ENCODE measurements around the gene ERC1. TPM values are rescaled to one million over a fixed set of nuclear protein-coding genes. Genes with fewer than 3 reads are reported as not detected.

Gene ERC1
- total and polyA plus RNA-seq, 2 of the 4 experiments (the other 2 are of a cell fraction), result 11.6 to 25.6 TPM

DNA sequence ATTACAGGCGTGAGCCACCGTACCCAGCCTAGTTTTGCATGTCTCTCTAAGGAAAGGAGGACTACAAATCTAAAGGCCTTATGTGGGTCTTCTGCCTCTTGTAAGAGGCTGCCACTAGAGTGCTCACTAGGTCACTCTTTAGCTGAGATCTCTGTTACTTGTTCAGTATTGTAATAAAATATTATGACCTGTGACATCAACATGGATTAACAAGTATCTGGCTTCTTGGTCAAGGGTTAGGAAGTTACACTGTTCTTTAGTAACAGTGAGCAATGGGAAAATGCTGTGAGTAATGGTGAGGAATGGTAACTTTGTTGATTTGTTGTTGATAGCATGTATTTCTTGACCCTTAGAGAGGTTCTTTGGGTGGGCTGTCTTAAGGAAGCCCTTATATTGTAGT is 50.5 kb downstream of the ERC1 start:
- H3K18ac ChIP-seq (ENCODE audit: low read depth, low read length), result no peak overlapping the region
- H2AK5ac ChIP-seq (ENCODE audit: low read depth, low read length), result no peak overlapping the region
- H3K79me1 ChIP-seq (ENCODE audit: low read depth in 1 of 2, low read length in 2 of 2), result peaks cover 22 to 25% of the 10 kb centered on the region in 2 experiments
- H3K14ac ChIP-seq (replicated peaks; ENCODE audit: low read depth, low read length), result no peak overlapping the region
- TF ChIP-seq USF2 (IDR thresholded peaks at IDR 0.05; ENCODE audit: low read depth, low read length), result no peak
- no peak for TF ChIP-seq CTCF (conservative IDR thresholded peaks at IDR 0.05; ENCODE audit: low read depth, low read length)
- TF ChIP-seq MAZ (IDR thresholded peaks at IDR 0.05; ENCODE audit: borderline replicate concordance, low read depth, low read length), result no peak
- TF ChIP-seq, protein P1, sequence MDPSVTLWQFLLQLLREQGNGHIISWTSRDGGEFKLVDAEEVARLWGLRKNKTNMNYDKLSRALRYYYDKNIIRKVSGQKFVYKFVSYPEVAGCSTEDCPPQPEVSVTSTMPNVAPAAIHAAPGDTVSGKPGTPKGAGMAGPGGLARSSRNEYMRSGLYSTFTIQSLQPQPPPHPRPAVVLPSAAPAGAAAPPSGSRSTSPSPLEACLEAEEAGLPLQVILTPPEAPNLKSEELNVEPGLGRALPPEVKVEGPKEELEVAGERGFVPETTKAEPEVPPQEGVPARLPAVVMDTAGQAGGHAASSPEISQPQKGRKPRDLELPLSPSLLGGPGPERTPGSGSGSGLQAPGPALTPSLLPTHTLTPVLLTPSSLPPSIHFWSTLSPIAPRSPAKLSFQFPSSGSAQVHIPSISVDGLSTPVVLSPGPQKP (IDR thresholded peaks at IDR 0.05; ENCODE audit: borderline replicate concordance, low read depth, low read length), result no peak
- no peak for TF ChIP-seq CHD1 (IDR thresholded peaks at IDR 0.05; ENCODE audit: low read depth, low read length)
- TF ChIP-seq MXI1 (IDR thresholded peaks at IDR 0.05; ENCODE audit: borderline replicate concordance, low read depth, low read length), result no peak
- TF ChIP-seq NFE2L2 (IDR thresholded peaks at IDR 0.05; ENCODE audit: low read depth, low read length), result no peak
- no peak for TF ChIP-seq MAFK (IDR thresholded peaks at IDR 0.05; ENCODE audit: low read depth, low read length)
- TF ChIP-seq RFX5 (IDR thresholded peaks at IDR 0.05; ENCODE audit: low read depth, low read length), result no peak
- TF ChIP-seq BHLHE40 (IDR thresholded peaks at IDR 0.05; ENCODE audit: low read depth, low read length), result no peak
- no peak for TF ChIP-seq RAD21 (IDR thresholded peaks at IDR 0.05; ENCODE audit: low read length)
- TF ChIP-seq CEBPB (IDR thresholded peaks at IDR 0.05; ENCODE audit: low read depth, low read length), result no peak
- no peak for TF ChIP-seq FOS (IDR thresholded peaks at IDR 0.05; ENCODE audit: low read depth, low read length)
- no peak for TF ChIP-seq SMC3 (IDR thresholded peaks at IDR 0.05; ENCODE audit: low read depth, low read length)
- no peak for TF ChIP-seq RCOR1 (IDR thresholded peaks at IDR 0.05; ENCODE audit: insufficient replicate concordance, low read length)
- TF ChIP-seq POLR2A (IDR thresholded peaks at IDR 0.05; ENCODE audit: low read depth, low read length), result no peak
- H2BK5ac ChIP-seq (ENCODE audit: low read depth, low read length, poor library complexity, severe bottlenecking), result no peak overlapping the region
- no peak overlapping the region for H3K56ac ChIP-seq (ENCODE audit: extremely low read depth, insufficient read depth, low read length)
- H3K4me3 ChIP-seq (ENCODE audit: insufficient read depth, low read depth, low read length), result no peak overlapping the region
- H2BK20ac ChIP-seq (ENCODE audit: low read depth, low read length), result no peak overlapping the region
- BruUV-seq (replicated peaks), result no TSS peak
- H4K8ac ChIP-seq (ENCODE audit: low read depth in 2 of 2, low read length in 2 of 2), result no peak overlapping the region
- H3K36me3 ChIP-seq (ENCODE audit: control insufficient read depth, insufficient read depth, low read length), result peaks cover 2% of the 10 kb centered on the region; the same call in 1 of the 2 replicates
- H2AK9ac ChIP-seq (replicated peaks; ENCODE audit: low read depth, low read length, poor library complexity), result no peak overlapping the region
- H4K5ac ChIP-seq (ENCODE audit: low read depth, low read length), result no peak overlapping the region
- no peak overlapping the region for H2AFZ ChIP-seq (replicated peaks; ENCODE audit: low read length, poor library complexity)
- ATAC-seq (ENCODE audit: low read depth) (no peak), DNase-seq (no peak)
- no peak overlapping the region for H3K4ac ChIP-seq (ENCODE audit: low read depth, low read length)
- no peak overlapping the region for H3K23ac ChIP-seq (ENCODE audit: low read depth, low read length)
- WGBS, 2 experiments (ENCODE audit: extremely low coverage in 2 of 2, insufficient read length in 1 of 2), result no CpG with 5 or more reads among the region's 2 CpGs
- in situ Hi-C loops (cut with MboI; ENCODE audit: low sequenced_read_pairs), result no loop called here
- dilution Hi-C loops (cut with HindIII; ENCODE audit: low sequenced_read_pairs, unreplicated experiment), result no loop called here
- H2BK15ac ChIP-seq (ENCODE audit: low read depth, low read length), result no peak overlapping the region
- no peak overlapping the region for H2BK120ac ChIP-seq (ENCODE audit: low read depth, low read length)
- ChIA-PET CTCF (no interaction called here), POLR2A (ENCODE audit: unreplicated experiment) (no interaction called here)
- no peak overlapping the region for H3K27ac ChIP-seq (ENCODE audit: insufficient read depth, low read length)
- H3K9me3 ChIP-seq (ENCODE audit: control insufficient read depth, insufficient read depth, low read length), result no peaks in the 10 kb centered on the region
- no peaks in the 10 kb centered on the region for H3K9me1 ChIP-seq (ENCODE audit: insufficient read depth, low read length)
- no peak overlapping the region for H4K91ac ChIP-seq (ENCODE audit: insufficient read depth, low read depth, low read length)
- H3K4me1 ChIP-seq (ENCODE audit: control insufficient read depth, insufficient read depth, low read length), result peaks cover 2% of the 10 kb centered on the region
- no peaks in the 10 kb centered on the region for H3K27me3 ChIP-seq (ENCODE audit: control insufficient read depth, insufficient read depth, low read length)
- H4K20me1 ChIP-seq (ENCODE audit: insufficient read depth, low read length), result no peaks in the 10 kb centered on the region
- H3K9ac ChIP-seq (ENCODE audit: low read depth, low read length), result no peak overlapping the region
- H3K4me2 ChIP-seq (ENCODE audit: low read depth, low read length), result no peak overlapping the region
- intact Hi-C loops (cut with micrococcal nuclease), result no loop called here
